Measurements from ENCODE around the gene KIAA1755. TPM values are rescaled to one million over a fixed set of nuclear protein-coding genes. Genes with fewer than 3 reads are reported as not detected.
"Not testable (repeated sequence)": the region's sequence is repeated elsewhere in the genome, so short reads cannot be mapped to it uniquely, and the experiment has no call there.

The KIAA1755 gene
- total RNA-seq, 2 experiments from 2014 or later = not detected

- DNase-seq; H3K4me1 Mint-ChIP-seq; H3K4me3 Mint-ChIP-seq; H3K9me3 Mint-ChIP-seq; H3K36me3 Mint-ChIP-seq; POLR2A ChIA-PET; H3K27ac Mint-ChIP-seq; ATAC-seq (ENCODE audit: low read depth): not testable (repeated sequence)
- H3K27me3 Mint-ChIP-seq = peaks cover 11% of the 10 kb centered on the region
Observed at GRCh38 chr20:38281176-38281915, 20.8 kb upstream of the KIAA1755 start.

- peaks cover 8% of the 10 kb centered on the region for H3K27me3 Mint-ChIP-seq
- H3K36me3 Mint-ChIP-seq = no peaks in the 10 kb centered on the region
- H3K4me1 Mint-ChIP-seq = peaks cover 2% of the 10 kb centered on the region
- no peak overlapping the region for H3K4me3 Mint-ChIP-seq
- no peaks in the 10 kb centered on the region for H3K9me3 Mint-ChIP-seq
- DNase-seq = no peak
- ATAC-seq (ENCODE audit: low read depth) = no peak
- peak overlapping the region; percentile 23 for H3K27ac Mint-ChIP-seq
- POLR2A ChIA-PET = no interaction called here
Observed at GRCh38 chr20:38278763-38279162, 18.2 kb upstream of the KIAA1755 start.

GRCh38 chr20:38278131-38278530 is 17.6 kb upstream of the KIAA1755 start:
- Mint-ChIP-seq H3K4me3 (no peak overlapping the region), H3K4me1 (peaks cover 2% of the 10 kb centered on the region), H3K27me3 (peaks cover 12% of the 10 kb centered on the region), H3K27ac (no peak overlapping the region), H3K36me3 (no peaks in the 10 kb centered on the region), H3K9me3 (no peaks in the 10 kb centered on the region)
- no peak for DNase-seq
- ATAC-seq (ENCODE audit: low read depth) = no peak
- POLR2A ChIA-PET = no interaction called here

GRCh38 chr20:38277691-38278090 is 17.2 kb upstream of the KIAA1755 start:
- POLR2A ChIA-PET = no interaction called here

GRCh38 chr20:38277285-38277684 is 16.8 kb upstream of the KIAA1755 start:
- Mint-ChIP-seq H3K4me1 (peaks cover 2% of the 10 kb centered on the region), H3K4me3 (no peak overlapping the region), H3K9me3 (no peaks in the 10 kb centered on the region), H3K36me3 (no peaks in the 10 kb centered on the region), H3K27ac (no peak overlapping the region), H3K27me3 (peaks cover 15% of the 10 kb centered on the region)
- DNase-seq (no peak), ATAC-seq (ENCODE audit: low read depth) (no peak)
- POLR2A ChIA-PET = no interaction called here

More at GRCh38 chr20:38277691-38278090, 17.2 kb upstream of the KIAA1755 start:
- DNase-seq (no peak), ATAC-seq (ENCODE audit: low read depth) (no peak)
- Mint-ChIP-seq H3K27me3 (peaks cover 13% of the 10 kb centered on the region), H3K36me3 (no peaks in the 10 kb centered on the region), H3K27ac (no peak overlapping the region), H3K4me1 (peaks cover 2% of the 10 kb centered on the region), H3K4me3 (no peak overlapping the region), H3K9me3 (no peaks in the 10 kb centered on the region)

- POLR2A ChIA-PET = no interaction called here
Observed at GRCh38 chr20:38275815-38276550, 15.4 kb upstream of the KIAA1755 start.

GRCh38 chr20:38272961-38273360 is 12.4 kb upstream of the KIAA1755 start:
- Mint-ChIP-seq H3K27ac (no peak overlapping the region), H3K27me3 (peaks cover 15% of the 10 kb centered on the region), H3K9me3 (peaks cover 3% of the 10 kb centered on the region), H3K36me3 (no peaks in the 10 kb centered on the region), H3K4me3 (no peak overlapping the region), H3K4me1 (no peaks in the 10 kb centered on the region)
- DNase-seq (no peak), ATAC-seq (ENCODE audit: low read depth) (no peak)
- POLR2A ChIA-PET = no interaction called here

More at GRCh38 chr20:38275815-38276550, 15.4 kb upstream of the KIAA1755 start:
- Mint-ChIP-seq H3K9me3 (no peaks in the 10 kb centered on the region), H3K36me3 (no peaks in the 10 kb centered on the region), H3K27ac (no peak overlapping the region), H3K4me1 (peaks cover 2% of the 10 kb centered on the region), H3K4me3 (no peak overlapping the region), H3K27me3 (peaks cover 17% of the 10 kb centered on the region)
- no peak for DNase-seq
- ATAC-seq (ENCODE audit: low read depth) = no peak

GRCh38 chr20:38272398-38272797 is 11.9 kb upstream of the KIAA1755 start:
- POLR2A ChIA-PET = no interaction called here
- DNase-seq = no peak
- ATAC-seq (ENCODE audit: low read depth) = no peak
- H3K4me3 Mint-ChIP-seq = no peak overlapping the region
- peaks cover 3% of the 10 kb centered on the region for H3K9me3 Mint-ChIP-seq
- H3K27ac Mint-ChIP-seq = no peak overlapping the region
- H3K36me3 Mint-ChIP-seq = no peaks in the 10 kb centered on the region
- H3K4me1 Mint-ChIP-seq = no peaks in the 10 kb centered on the region
- peaks cover 15% of the 10 kb centered on the region for H3K27me3 Mint-ChIP-seq

GRCh38 chr20:38271608-38272120 is 11.1 kb upstream of the KIAA1755 start:
- ATAC-seq (ENCODE audit: low read depth) = no peak
- Mint-ChIP-seq H3K27me3 (peaks cover 15% of the 10 kb centered on the region), H3K27ac (no peak overlapping the region), H3K4me3 (no peak overlapping the region), H3K9me3 (peaks cover 3% of the 10 kb centered on the region), H3K4me1 (no peaks in the 10 kb centered on the region), H3K36me3 (no peaks in the 10 kb centered on the region)
- POLR2A ChIA-PET = no interaction called here
- DNase-seq = no peak

GRCh38 chr20:38270869-38271605 is 10.5 kb upstream of the KIAA1755 start:
- Mint-ChIP-seq H3K36me3 (no peaks in the 10 kb centered on the region), H3K4me3 (no peak overlapping the region), H3K4me1 (no peaks in the 10 kb centered on the region), H3K27ac (no peak overlapping the region), H3K9me3 (peaks cover 3% of the 10 kb centered on the region), H3K27me3 (peaks cover 18% of the 10 kb centered on the region)
- POLR2A ChIA-PET = no interaction called here
- no peak for DNase-seq
- ATAC-seq (ENCODE audit: low read depth) = no peak

- no peak overlapping the region for H3K27ac Mint-ChIP-seq
- peaks cover 3% of the 10 kb centered on the region for H3K9me3 Mint-ChIP-seq
- peaks cover 26% of the 10 kb centered on the region for H3K27me3 Mint-ChIP-seq
- H3K4me3 Mint-ChIP-seq = no peak overlapping the region
- no peaks in the 10 kb centered on the region for H3K36me3 Mint-ChIP-seq
- ATAC-seq (ENCODE audit: low read depth) (no peak), DNase-seq (no peak)
- POLR2A ChIA-PET = no interaction called here
- no peaks in the 10 kb centered on the region for H3K4me1 Mint-ChIP-seq
Observed at GRCh38 chr20:38269715-38270114, 9.2 kb upstream of the KIAA1755 start.

GRCh38 chr20:38269040-38269439 is 8.5 kb upstream of the KIAA1755 start:
- H3K36me3 Mint-ChIP-seq = no peaks in the 10 kb centered on the region
- POLR2A ChIA-PET = no interaction called here
- peaks cover 30% of the 10 kb centered on the region for H3K27me3 Mint-ChIP-seq
- no peak overlapping the region for H3K27ac Mint-ChIP-seq
- no peak for DNase-seq
- H3K4me3 Mint-ChIP-seq = no peak overlapping the region
- no peaks in the 10 kb centered on the region for H3K4me1 Mint-ChIP-seq
- H3K9me3 Mint-ChIP-seq = peaks cover 3% of the 10 kb centered on the region
- no peak for ATAC-seq (ENCODE audit: low read depth)

GRCh38 chr20:38267901-38268514 is 7.5 kb upstream of the KIAA1755 start:
- Mint-ChIP-seq H3K27me3 (peaks cover 29% of the 10 kb centered on the region), H3K4me1 (no peaks in the 10 kb centered on the region), H3K9me3 (peaks cover 3% of the 10 kb centered on the region), H3K36me3 (no peaks in the 10 kb centered on the region), H3K4me3 (no peak overlapping the region), H3K27ac (no peak overlapping the region)
- POLR2A ChIA-PET = no interaction called here
- no peak for DNase-seq
- ATAC-seq (ENCODE audit: low read depth) = no peak

Data from activated naive CD8-positive, alpha-beta T cell treated with anti-CD3 and anti-CD28 coated beads, Interleukin-2, amount 10 ng/mL, durations not matched to agents 7 days and 5 days (primary cell).